Omental fat pad (tissue), 4 donors: ENCODE results near the gene HCAR3. TPM values are rescaled to one million over a fixed set of nuclear protein-coding genes. Genes with fewer than 3 reads are reported as not detected.

Source experiments
- ATAC-seq: fragments of 150-250 bp; one replicate; pipeline ENCODE4 v1.9.1; 2016; ENCODE audit warnings: mild to moderate bottlenecking, moderate library complexity; ENCODE audit not compliant: low FRiP score
- DNase-seq: peaks from one replicate; pipeline ENCODE4 v3.0.0-alpha.2; 2019; ENCODE audit warnings: low spot score
- CTCF ChIP-seq, 3 donors: fragments of 450-650 bp; IDR thresholded peaks; one replicate each; pipeline ENCODE4 v1.5.1; 2016 to 2017; ENCODE audit warnings: antibody characterized with exemption in 3 of 3, mild to moderate bottlenecking in 3 of 3, moderate library complexity in 2 of 3
- small RNA-seq: library from RNA; depleted of rRNA; stranded (forward); fragments of <200 nt; gene quantifications from one replicate; pipeline ENCODE3, GENCODE V24; 2016
- total RNA-seq, 4 donors: library from RNA; depleted of rRNA; stranded (reverse); fragments of >200 nt; gene quantifications; one replicate each; pipeline ENCODE4 v1.1.0, GENCODE V29; 2016

HCAR3 gene
- total RNA-seq, 4 donors from 2014 or later: 1.8 to 23.1 (median 3.5) TPM

GRCh38 chr12:122669397-122670070 lies 47.1 kb downstream of the HCAR3 start:
- TF ChIP-seq CTCF (IDR thresholded peaks at IDR 0.05): no peak
- ATAC-seq: peak; percentile 72

GRCh38 chr12:122668268-122668667 lies 48.3 kb downstream of the HCAR3 start:
- no peak for DNase-seq
- ATAC-seq: no peak
- TF ChIP-seq CTCF (IDR thresholded peaks at IDR 0.05): no peak

More at GRCh38 chr12:122669397-122670070, 47.1 kb downstream of the HCAR3 start:
- peak; percentile 43 for DNase-seq

- no peak for DNase-seq
- no peak for ATAC-seq
Observed at GRCh38 chr12:122665759-122666158, 50.9 kb downstream of the HCAR3 start.

GRCh38 chr12:122665349-122665748 lies 51.3 kb downstream of the HCAR3 start:
- ATAC-seq (no peak), DNase-seq (no peak)
- TF ChIP-seq CTCF (IDR thresholded peaks at IDR 0.05): no peak

More at GRCh38 chr12:122665759-122666158, 50.9 kb downstream of the HCAR3 start:
- no peak for TF ChIP-seq CTCF (IDR thresholded peaks at IDR 0.05)

Small RNA genes within 50 kb of the gene (small RNA-seq; reads per million reads assigned to genes)
- not detected for gene AC026333.2

Other genes with a start within 250 kb of the HCAR3 start
- gene ZCCHC8, start 215.9 kb downstream of the HCAR3 start, total RNA-seq: 10 to 100 TPM; 15.4 to 38.5 (median 22.9) TPM
- 100 to 1,000 TPM in 2 of 4 donors, 10 to 100 TPM in 2; 59.4 to 126 (median 100.0) TPM for gene RSRC2, start 189.9 kb downstream of the HCAR3 start, total RNA-seq
- gene KNTC1, start 189.6 kb downstream of the HCAR3 start, total RNA-seq: 10 to 100 TPM in 3 of 4 donors, 1 to 10 TPM in 1; 7.4 to 24.4 (median 11.9) TPM
- gene HCAR2, start 13.5 kb downstream of the HCAR3 start, total RNA-seq: 10 to 100 TPM in 3 of 4 donors, 1 to 10 TPM in 1; 5.5 to 68.7 (median 19.2) TPM
- gene HCAR1, start 14.0 kb upstream of the HCAR3 start, total RNA-seq: 10 to 100 TPM in 2 of 4 donors, 1 to 10 TPM in 2; 4.2 to 17.3 (median 9.9) TPM
- 10 to 100 TPM; 18.2 to 26.5 (median 22.2) TPM for gene DENR, start 36.0 kb upstream of the HCAR3 start, total RNA-seq
- gene CCDC62, start 57.8 kb upstream of the HCAR3 start, total RNA-seq: 1 to 10 TPM in 2 of 4 donors, under 1 TPM in 2; 0.72 to 1.4 (median 1.1) TPM
- 10 to 100 TPM; 11.4 to 65.6 (median 22.2) TPM for gene HIP1R, start 118.6 kb upstream of the HCAR3 start, total RNA-seq
- gene VPS37B, start 179.3 kb upstream of the HCAR3 start, total RNA-seq: 10 to 100 TPM; 20.7 to 45.0 (median 35.2) TPM
- gene ABCB9, start 249.7 kb upstream of the HCAR3 start, total RNA-seq: 1 to 10 TPM; 1.3 to 4.7 (median 2.7) TPM